ENCODE results near the gene PIK3CB.

DNA sequence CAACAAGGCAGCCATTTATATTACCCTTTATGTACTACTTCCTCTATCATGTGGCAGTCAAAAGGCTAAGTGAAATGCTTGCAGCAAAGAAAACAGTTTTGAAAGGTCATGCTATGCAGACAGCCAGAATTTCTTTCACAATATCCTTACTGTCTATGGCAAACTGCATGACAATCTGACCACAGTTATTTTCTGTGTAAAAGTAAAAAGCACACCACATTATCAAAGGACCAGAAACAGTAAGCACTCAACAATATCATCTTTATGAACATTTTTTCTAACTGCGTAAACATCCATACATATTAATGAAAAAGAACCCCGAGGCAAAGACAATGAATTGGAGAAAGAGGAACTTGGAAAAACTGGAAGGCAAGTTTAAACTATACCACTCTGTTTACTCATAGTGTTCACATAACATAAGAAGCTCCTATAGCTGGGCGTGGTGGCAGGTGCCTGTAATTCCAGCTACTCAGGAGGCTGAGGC is 47.9 kb downstream of the PIK3CB start:
- TF ChIP-seq, protein P1, sequence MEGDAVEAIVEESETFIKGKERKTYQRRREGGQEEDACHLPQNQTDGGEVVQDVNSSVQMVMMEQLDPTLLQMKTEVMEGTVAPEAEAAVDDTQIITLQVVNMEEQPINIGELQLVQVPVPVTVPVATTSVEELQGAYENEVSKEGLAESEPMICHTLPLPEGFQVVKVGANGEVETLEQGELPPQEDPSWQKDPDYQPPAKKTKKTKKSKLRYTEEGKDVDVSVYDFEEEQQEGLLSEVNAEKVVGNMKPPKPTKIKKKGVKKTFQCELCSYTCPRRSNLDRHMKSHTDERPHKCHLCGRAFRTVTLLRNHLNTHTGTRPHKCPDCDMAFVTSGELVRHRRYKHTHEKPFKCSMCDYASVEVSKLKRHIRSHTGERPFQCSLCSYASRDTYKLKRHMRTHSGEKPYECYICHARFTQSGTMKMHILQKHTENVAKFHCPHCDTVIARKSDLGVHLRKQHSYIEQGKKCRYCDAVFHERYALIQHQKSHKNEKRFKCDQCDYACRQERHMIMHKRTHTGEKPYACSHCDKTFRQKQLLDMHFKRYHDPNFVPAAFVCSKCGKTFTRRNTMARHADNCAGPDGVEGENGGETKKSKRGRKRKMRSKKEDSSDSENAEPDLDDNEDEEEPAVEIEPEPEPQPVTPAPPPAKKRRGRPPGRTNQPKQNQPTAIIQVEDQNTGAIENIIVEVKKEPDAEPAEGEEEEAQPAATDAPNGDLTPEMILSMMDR (IDR thresholded peaks at IDR 0.05; ENCODE audit: low read depth, low read length): no peak
- TF ChIP-seq POLR2A (IDR thresholded peaks at IDR 0.05; ENCODE audit: extremely low read depth, insufficient read length) (no peak), MYC (IDR thresholded peaks at IDR 0.05; ENCODE audit: low read depth, low read length) (peak; percentile 77)
- TF ChIP-seq, protein P2, sequence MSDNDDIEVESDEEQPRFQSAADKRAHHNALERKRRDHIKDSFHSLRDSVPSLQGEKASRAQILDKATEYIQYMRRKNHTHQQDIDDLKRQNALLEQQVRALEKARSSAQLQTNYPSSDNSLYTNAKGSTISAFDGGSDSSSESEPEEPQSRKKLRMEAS (IDR thresholded peaks at IDR 0.05; ENCODE audit: low read depth, low read length): peak; percentile 80

Measured in NB4 (cell line).